ENCODE results near the gene THPO. TPM values are rescaled to one million over a fixed set of nuclear protein-coding genes. Genes with fewer than 3 reads are reported as not detected.

Gene THPO
- total RNA-seq, 1 donor from 2014 or later, result 0.98 TPM

DNA sequence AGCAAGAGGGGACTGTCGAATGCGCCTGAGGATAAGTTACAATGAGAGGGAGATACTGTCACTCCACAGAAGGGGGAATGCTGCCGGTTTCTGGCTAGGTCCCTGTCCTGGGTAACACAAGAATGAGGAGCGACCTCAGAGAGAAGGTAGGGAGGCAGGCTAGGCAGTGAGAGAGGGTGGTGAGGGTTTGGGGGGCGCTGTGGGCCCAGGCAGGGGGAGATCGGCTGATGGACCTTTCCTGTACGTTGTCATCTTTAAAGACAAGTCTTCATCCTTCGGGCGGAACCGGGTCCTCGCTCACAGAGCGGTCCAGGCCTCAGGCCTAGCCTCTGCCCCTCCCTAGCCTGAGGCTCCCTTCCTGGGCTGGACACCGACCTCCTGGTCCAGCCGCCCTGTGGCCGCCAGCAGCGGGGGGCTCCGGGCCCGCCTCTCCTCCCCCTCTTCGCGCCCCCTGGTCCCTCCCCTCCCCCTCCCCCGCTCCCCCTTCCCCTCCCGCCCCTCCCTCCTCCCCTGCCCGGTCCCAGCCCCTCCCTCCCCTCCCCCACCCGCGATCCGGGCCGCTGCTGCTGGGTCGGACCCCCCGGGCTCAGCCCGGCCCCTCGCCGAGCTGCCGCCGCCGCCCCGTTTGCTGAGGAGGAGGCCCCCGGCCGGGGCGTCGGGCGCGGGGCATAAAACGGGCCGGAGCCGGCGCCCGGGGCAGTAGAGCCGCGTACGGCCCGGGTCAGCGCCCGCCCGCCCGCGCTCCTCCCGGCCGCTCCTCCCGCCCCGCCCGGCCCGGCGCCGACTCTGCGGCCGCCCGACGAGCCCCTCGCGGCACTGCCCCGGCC lies 1.6 kb upstream of the THPO start, which contains the start of gene CHRD:
Gene CHRD (plus strand): TSS at position 697 of the 827 bp plus-strand sequence. CDS start 265 bp downstream, outside the sequence.
- no peak within 1 kb of the TSS for H3K27ac Mint-ChIP-seq (ENCODE audit: unreplicated experiment)
- H3K4me1 Mint-ChIP-seq, result peaks cover 17% of the 10 kb centered on the region
- no peaks in the 10 kb centered on the region for H3K9me3 Mint-ChIP-seq
- H3K4me3 Mint-ChIP-seq, result peak within 1 kb of the TSS; percentile 80
- TF ChIP-seq, protein P1, sequence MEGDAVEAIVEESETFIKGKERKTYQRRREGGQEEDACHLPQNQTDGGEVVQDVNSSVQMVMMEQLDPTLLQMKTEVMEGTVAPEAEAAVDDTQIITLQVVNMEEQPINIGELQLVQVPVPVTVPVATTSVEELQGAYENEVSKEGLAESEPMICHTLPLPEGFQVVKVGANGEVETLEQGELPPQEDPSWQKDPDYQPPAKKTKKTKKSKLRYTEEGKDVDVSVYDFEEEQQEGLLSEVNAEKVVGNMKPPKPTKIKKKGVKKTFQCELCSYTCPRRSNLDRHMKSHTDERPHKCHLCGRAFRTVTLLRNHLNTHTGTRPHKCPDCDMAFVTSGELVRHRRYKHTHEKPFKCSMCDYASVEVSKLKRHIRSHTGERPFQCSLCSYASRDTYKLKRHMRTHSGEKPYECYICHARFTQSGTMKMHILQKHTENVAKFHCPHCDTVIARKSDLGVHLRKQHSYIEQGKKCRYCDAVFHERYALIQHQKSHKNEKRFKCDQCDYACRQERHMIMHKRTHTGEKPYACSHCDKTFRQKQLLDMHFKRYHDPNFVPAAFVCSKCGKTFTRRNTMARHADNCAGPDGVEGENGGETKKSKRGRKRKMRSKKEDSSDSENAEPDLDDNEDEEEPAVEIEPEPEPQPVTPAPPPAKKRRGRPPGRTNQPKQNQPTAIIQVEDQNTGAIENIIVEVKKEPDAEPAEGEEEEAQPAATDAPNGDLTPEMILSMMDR (conservative IDR thresholded peaks at IDR 0.05), result no peak
- no peak for DNase-seq (ENCODE audit: low read depth, low spot score)
- peaks cover 74% of the 10 kb centered on the region for H3K27me3 Mint-ChIP-seq (ENCODE audit: low read depth)
- H3K36me3 Mint-ChIP-seq (ENCODE audit: low read depth), result no peaks in the 10 kb centered on the region

DNA sequence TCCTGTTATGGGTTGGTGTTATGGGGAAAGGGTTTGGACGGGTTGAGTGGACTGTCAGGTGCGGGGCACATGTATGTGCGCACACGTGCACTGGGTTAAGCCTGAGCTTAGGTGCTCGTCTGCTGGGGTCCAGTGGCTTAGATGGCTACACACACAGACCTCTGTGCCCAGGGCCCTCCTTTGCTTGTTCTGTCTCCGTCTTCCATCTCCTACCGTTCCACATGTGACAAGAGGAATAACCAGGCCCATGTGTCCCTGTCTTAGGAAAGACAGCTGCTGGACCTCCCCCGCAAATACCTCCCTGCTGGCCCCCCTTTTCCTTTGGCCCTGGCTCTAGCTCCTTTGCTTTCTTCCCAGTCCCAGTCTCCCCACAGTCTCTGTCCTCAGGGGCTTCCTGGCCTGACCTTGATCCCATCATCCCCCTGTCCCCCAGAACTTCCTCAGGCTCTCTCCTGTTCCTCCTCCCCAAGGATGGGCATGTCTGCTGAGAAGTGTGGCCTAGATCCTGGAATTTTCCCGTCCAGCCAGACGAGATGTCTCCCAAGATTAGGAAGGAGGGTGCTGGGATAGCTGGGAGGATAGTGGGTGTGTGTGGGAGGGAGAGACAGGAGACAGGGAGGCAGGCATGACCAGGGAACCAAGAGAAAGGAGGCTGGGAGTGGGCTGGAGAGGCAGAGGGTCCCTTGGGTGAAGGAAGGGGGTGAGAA lies 797 bp upstream of the THPO start:
- Mint-ChIP-seq H3K27me3 (ENCODE audit: low read depth) (peaks cover 72% of the 10 kb centered on the region), H3K36me3 (ENCODE audit: low read depth) (no peaks in the 10 kb centered on the region), H3K27ac (ENCODE audit: unreplicated experiment) (no peak overlapping the region), H3K4me3 (peak overlapping the region; percentile 80), H3K9me3 (no peaks in the 10 kb centered on the region), H3K4me1 (peaks cover 17% of the 10 kb centered on the region)
- no peak for DNase-seq (ENCODE audit: low read depth, low spot score)
- TF ChIP-seq, protein P1 (conservative IDR thresholded peaks at IDR 0.05), result no peak

DNA sequence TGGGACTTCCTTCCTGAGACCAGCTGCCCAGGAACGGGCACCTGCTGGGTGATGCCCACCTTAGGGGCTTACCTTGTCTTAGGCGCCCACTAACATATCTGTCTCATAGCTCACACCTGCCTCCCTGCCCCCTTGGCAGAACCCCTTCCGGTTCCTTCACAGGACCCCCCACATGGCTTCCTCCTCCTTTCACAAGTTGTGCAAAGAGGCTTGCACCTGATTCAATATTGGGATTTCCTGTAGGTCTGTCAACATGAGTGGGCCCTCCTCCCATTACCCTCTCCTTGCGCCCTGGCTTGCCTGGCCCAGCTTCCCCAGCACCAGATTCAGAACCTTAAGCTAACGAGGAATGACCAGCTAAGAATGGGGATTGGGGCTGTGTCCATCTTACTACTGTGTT lies 633 bp downstream of the THPO start:
- Mint-ChIP-seq H3K27me3 (ENCODE audit: low read depth) (peaks cover 67% of the 10 kb centered on the region), H3K4me1 (peaks cover 17% of the 10 kb centered on the region), H3K4me3 (peak overlapping the region; percentile 80), H3K27ac (ENCODE audit: unreplicated experiment) (no peak overlapping the region), H3K9me3 (no peaks in the 10 kb centered on the region), H3K36me3 (ENCODE audit: low read depth) (no peaks in the 10 kb centered on the region)
- DNase-seq (ENCODE audit: low read depth, low spot score), result no peak
- TF ChIP-seq, protein P1 (conservative IDR thresholded peaks at IDR 0.05), result no peak

DNA sequence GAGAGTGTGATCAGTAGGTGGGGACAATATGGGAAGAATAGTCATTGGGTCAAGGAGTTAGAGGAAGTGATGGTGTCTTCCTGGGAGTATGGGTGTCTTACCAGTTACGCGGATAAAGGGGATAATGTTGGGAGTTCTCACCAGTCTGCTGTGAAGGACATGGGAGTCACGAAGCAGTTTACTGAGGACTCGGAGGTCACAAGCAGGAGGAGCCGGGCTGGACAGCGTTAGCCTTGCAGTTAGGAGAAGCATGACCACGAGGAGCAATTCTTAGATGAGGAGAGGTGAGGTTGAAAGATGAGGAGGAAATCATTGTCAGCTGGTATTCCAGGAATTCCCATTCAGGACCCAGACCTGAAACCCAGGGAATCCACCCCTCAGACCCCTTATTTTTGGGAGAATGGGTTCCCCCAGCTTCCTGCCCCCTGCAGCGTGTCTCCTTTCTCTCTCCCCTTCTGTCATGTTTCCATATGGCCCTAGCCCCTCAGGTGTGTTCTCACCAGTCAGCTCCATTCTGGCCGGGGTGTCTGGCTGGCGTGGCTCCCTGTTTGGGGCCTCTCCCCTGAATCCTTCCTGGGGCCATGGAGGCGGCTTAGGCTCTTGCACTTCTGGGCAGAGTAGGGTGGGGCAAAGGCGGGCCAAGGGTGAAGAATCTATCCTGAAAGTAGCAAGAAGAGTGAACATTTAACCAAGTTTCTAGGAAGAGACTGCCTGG lies 2.1 kb downstream of the THPO start:
- Mint-ChIP-seq H3K27me3 (ENCODE audit: low read depth) (peaks cover 60% of the 10 kb centered on the region), H3K27ac (ENCODE audit: unreplicated experiment) (no peak overlapping the region), H3K9me3 (no peaks in the 10 kb centered on the region), H3K4me1 (peaks cover 21% of the 10 kb centered on the region), H3K36me3 (ENCODE audit: low read depth) (no peaks in the 10 kb centered on the region), H3K4me3 (peak overlapping the region; percentile 52)
- TF ChIP-seq, protein P1 (conservative IDR thresholded peaks at IDR 0.05), result no peak
- DNase-seq (ENCODE audit: low read depth, low spot score), result no peak

DNA sequence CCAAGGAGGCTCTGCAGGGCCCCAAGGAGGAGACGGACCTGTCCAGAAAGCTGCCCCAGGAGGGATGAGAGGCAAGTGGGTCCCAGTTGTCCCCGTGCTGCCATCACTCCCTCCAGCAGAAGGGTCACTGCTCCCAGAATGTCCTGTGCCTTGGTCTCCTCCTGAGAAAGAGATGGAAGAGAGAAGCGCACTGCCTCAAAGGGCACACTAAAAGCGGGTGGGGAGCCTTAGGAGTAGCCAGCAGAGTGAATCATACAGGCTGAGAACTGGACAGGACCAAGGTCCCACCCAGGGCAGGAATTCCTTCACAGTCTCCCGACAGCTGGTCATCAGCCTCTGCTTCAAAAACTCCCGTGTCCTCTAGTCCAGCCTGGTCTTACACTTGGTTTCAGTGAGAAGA lies 4.6 kb downstream of the THPO start:
- Mint-ChIP-seq H3K4me3 (no peak overlapping the region), H3K27ac (ENCODE audit: unreplicated experiment) (no peak overlapping the region), H3K9me3 (no peaks in the 10 kb centered on the region), H3K36me3 (ENCODE audit: low read depth) (peaks cover 11% of the 10 kb centered on the region), H3K4me1 (peaks cover 13% of the 10 kb centered on the region), H3K27me3 (ENCODE audit: low read depth) (peaks cover 48% of the 10 kb centered on the region)
- no peak for DNase-seq (ENCODE audit: low read depth, low spot score)
- TF ChIP-seq, protein P1 (conservative IDR thresholded peaks at IDR 0.05), result no peak
